COR-L47 (cell line): ENCODE data around the gene USH1G.

Source experiments
- DNase-seq: peaks from one replicate; lab custom pipeline; 2025; lab: John Stamatoyannopoulos, UW

The USH1G gene

DNA sequence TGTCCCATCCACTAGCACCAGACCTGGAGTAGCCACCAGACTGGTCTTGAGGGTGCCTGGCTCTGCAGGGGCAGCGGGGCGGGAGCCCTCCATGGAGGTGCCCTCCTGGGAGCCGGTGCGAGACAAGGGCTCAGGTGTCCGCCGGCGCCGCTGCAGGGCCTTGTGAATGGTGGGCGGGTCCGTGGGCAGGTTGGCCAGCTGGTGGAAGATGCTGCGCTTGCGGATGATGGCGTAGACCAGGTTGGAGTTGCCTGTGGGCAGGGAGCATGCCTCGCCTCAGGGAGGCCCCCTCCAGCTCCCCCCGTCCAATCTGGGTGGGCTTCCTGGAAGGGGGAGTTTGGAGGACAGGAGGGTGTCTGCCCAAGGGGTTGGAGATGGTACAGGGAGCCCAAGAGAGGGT lies 31.1 kb upstream of the USH1G start:
- DNase-seq = no peak

GRCh38 chr17:74953134-74953687 lies 30.2 kb upstream of the USH1G start:
- no peak for DNase-seq

DNA sequence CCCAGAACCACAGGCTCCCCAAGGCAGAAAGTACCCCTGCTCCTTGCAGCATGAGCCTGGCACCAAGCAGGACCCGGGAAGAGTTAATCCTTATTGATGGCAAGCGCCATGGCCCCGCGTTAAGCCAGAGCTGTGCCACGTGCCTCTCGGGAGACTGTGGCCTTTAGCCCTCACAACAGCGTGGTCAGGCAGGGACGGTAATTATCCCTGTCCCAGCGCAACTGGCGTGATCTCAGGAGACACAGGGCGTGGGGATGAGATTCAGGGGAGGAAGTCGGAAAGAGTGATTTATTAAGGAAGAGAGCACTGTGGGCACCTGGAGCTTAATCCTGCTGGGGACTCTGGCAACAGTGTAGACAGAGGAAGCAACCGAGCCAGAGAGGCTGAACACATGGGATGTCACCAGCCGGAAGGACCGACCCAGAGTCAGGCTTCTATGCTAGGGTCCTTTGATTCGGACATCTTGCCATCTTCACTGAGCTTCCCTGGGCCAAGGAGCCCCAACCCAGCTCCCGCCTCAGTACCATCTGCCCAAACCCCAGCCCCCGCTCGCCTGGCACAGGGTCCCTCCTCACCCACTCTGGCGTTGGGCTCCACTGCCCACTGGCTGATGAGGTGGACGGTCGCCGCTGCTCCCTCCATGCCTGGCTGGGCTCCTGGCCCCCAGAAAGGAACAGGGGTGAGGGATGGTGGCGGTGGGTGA lies 29.5 kb upstream of the USH1G start:
- no peak for DNase-seq

- DNase-seq = no peak
Observed at GRCh38 chr17:74951680-74952421, 28.8 kb upstream of the USH1G start.

DNA sequence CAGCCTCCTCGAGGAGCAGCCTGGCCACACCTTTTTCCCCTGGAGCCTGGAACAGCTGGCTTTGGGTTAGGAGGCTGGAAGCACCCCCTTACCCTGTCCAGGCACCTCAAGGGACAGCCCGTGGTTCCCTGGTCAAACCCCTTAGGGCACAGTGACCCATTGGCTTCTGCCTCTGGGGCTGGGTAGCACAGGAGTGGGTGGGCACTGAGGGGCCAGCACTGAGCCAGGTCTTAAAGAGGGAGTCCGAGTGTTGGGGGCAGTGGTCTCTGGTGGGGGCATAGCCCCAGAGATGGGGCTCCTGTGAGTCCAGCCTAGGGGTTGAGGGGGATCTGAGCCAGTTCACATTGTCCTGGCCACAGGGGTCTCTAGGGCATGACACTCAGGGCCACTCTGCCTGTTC lies 28.0 kb upstream of the USH1G start:
- no peak for DNase-seq

GRCh38 chr17:74950207-74950606 lies 27.2 kb upstream of the USH1G start:
- DNase-seq = no peak

DNA sequence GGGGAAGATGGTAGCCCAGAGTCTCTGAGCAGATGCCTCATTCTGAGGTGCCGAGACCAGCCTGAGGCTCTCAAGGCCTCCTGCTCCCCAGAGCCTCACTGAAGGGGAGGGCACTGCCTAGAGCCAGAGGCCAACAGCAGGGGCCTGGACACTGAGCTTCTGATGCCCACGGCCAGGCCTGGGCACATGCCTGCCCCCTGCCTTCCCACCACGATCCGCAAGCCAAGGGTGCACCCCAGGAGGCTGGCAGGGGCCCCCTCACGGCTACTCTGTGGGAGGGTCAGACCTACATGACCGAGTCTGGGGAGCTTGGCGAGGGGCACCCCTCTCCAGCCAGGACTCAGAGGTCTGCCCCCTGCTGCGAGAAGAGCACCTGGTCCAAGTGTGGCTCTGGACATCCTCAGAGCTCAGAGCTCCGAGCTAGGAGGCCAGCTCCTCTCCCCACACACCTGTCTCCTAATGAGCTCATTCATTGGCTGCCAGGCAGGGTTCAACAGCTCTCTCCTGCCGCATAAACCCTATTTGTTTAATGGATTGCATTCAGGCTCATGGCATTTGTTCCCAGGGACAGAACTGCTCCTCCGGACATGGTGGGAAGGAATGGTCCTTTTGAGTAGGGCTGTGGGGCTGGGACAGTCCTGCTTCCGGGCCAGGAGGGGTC lies 26.5 kb upstream of the USH1G start:
- DNase-seq = no peak

DNA sequence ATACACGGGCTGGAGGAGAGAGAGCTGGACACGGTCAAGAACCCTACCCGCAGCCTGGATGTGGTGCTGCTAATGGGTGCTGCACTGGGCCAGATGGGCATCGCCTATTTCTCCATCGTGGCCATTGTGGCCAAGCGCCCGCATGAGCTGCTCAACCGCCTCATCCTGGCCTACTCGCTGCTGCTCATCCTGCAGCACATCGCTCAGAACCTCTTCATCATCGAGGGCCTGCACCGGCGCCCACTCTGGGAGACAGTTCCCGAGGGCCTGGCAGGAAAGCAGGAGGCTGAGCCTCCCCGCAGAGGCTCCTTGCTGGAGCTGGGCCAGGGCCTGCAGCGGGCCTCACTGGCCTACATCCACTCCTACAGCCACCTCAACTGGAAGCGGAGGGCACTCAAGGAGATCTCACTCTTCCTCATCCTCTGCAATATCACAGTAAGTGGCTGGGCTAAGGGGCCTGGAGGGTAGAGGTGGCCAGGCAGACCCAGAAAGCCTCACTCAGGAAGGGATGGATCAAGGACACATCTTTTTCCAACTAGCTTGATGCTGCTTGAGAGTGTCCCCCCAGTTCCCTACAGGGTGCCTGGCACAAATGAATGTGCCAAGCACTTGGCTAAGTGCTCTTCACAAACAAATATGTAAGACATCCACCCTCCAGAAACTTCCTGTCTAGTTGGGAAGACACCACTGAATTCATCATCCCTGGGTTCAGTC lies 24.1 kb upstream of the USH1G start:
- no peak for DNase-seq

DNA sequence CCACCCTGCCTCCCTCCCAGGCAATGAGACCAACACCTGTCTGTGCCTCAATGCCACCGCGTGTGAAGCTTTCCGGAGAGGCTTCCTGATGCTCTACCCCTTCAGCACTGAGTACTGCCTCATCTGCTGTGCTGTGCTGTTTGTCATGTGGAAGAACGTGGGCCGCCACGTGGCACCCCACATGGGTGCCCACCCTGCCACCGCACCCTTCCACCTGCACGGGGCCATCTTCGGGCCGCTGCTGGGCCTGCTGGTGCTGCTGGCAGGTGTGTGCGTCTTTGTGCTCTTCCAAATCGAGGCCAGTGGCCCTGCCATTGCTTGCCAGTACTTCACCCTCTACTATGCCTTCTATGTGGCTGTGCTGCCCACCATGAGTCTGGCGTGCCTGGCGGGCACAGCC lies 23.6 kb upstream of the USH1G start:
- DNase-seq = no peak

GRCh38 chr17:74945543-74945942 lies 22.5 kb upstream of the USH1G start:
- no peak for DNase-seq

DNA sequence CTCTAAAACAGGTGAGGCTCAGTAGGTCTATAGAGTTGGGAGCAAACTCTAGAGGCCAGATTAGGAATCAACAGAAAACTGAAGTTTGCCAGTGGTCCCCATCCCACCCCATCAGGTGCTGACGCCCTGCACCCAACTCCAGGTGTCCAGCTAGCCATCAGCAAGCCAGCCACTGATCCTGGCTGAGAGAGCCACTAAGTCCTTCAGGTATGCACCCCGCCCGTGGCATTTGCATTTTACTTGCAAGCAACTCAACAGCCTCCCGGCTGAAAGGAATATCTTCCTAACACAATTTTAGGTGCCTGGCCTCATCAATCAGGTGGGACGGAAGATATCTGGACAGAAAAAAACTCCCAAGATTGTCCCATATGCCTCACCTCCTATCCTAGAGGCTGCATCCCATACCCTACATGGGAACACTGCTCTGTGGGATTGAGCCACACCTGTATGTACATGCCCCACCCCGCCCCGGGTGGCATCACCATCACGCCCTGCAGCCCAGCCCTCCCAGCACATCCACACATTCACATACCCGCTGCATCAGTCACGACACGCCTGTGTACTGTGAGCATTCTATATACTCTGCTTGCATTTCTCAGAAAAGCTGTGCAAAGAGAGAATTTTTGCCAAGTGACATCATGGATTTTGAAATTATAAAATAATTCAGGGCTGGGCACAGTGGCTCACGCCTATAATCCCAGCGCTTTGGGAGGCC lies 20.9 kb upstream of the USH1G start:
- no peak for DNase-seq

GRCh38 chr17:74941128-74941725 lies 18.2 kb upstream of the USH1G start:
- DNase-seq = no peak

DNA sequence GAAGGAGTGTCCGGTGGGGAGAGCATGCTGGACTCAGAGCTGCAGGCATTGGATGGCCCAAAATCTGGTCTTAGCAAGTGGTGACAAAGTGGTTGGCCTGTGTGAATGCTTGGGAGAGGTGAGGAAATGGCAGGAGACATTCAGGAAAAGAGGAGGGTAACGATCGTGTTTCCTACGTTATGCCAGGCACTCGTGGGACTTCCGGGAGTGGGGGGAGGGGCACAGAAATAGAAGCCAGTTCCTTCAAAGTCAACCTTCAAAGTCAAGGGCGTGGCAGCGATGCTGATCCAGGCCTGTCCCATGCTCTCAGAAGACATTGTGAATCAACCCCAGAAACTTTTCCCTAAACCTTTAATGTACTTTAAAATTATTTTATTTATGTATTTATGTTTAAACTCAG lies 16.5 kb upstream of the USH1G start:
- no peak for DNase-seq

GRCh38 chr17:74938194-74938950 lies 15.3 kb upstream of the USH1G start:
- DNase-seq = no peak

GRCh38 chr17:74937064-74938051 lies 14.3 kb upstream of the USH1G start:
- no peak for DNase-seq

- no peak for DNase-seq
Observed at GRCh38 chr17:74936470-74936799, 13.4 kb upstream of the USH1G start.

- DNase-seq = peak; percentile 79
Observed at GRCh38 chr17:74935585-74936469, 12.8 kb upstream of the USH1G start, which contains the start of gene OTOP3. Gene OTOP3, plus strand, starts transcription at chr17:74935898. Its CDS starts 24 bp downstream, at chr17:74935922.

- no peak for DNase-seq
Observed at GRCh38 chr17:74935048-74935447, 12.0 kb upstream of the USH1G start.
